H1 (cell line): ENCODE results near the gene CES4A. TPM values are rescaled to one million over a fixed set of nuclear protein-coding genes. Genes with fewer than 3 reads are reported as not detected.

Experiments
- CTCF ChIA-PET: fragments of 300-600 bp; sonication (Branson Sonifier 250); formaldehyde crosslinking; loops from one replicate; lab custom pipeline; 2021; ENCODE audit not compliant: partially characterized antibody; lab: Charles Lee
- POLR2A ChIA-PET: fragments of 300-600 bp; sonication (Branson Sonifier 250); formaldehyde crosslinking; loops from one replicate; lab custom pipeline; 2021; ENCODE audit warnings: inconsistent platforms; ENCODE audit not compliant: partially characterized antibody; lab: Charles Lee
- DNase-seq, 2 experiments: peaks; one replicate each; pipeline versions ENCODE4 v3.0.0 to v3.0.0-alpha.2; 2010 to 2022; ENCODE audit warnings: low spot score in 2 of 2, low read depth in 1 of 2, mixed read lengths in 1 of 2
- FAIRE-seq: peaks from 2 replicates; lab custom pipeline; 2011; peaks lifted over from hg19 to GRCh38; lab: Jason Lieb, UNC
- H2AFZ ChIP-seq: 2 replicates; pipeline ENCODE4 v1.8.1; 2012; ENCODE audit warnings: low read length, inconsistent platforms
- H2AK5ac ChIP-seq: 2 replicates; pipeline ENCODE4 v1.6.1; 2013; ENCODE audit warnings: low read depth, low read length
- H2BK120ac ChIP-seq: replicated peaks from 2 replicates; pipeline ENCODE3; 2013; ENCODE audit warnings: low read depth, low read length, inconsistent platforms
- H2BK12ac ChIP-seq: 2 replicates; pipeline ENCODE4 v1.6.1; 2013; ENCODE audit warnings: low read depth, low read length
- H2BK15ac ChIP-seq: 2 replicates; pipeline ENCODE4 v1.6.1; 2013; ENCODE audit warnings: low read length
- H2BK20ac ChIP-seq: 2 replicates; pipeline ENCODE4 v1.6.1; 2013; ENCODE audit warnings: low read length
- H2BK5ac ChIP-seq: 2 replicates; pipeline ENCODE4 v1.6.1; 2013; ENCODE audit warnings: low read depth, low read length
- H3K14ac ChIP-seq: 2 replicates; pipeline ENCODE4 v1.6.1; 2013; ENCODE audit warnings: inconsistent platforms; ENCODE audit not compliant: insufficient read length
- H3K18ac ChIP-seq: 2 replicates; pipeline ENCODE4 v1.6.1; 2013; ENCODE audit warnings: low read length; ENCODE audit errors: extremely low read depth
- H3K23ac ChIP-seq: 2 replicates; pipeline ENCODE4 v1.6.1; 2013; ENCODE audit warnings: inconsistent platforms; ENCODE audit not compliant: insufficient read length
- H3K23me2 ChIP-seq: 2 replicates; pipeline ENCODE4 v1.6.1; 2013; ENCODE audit warnings: low read depth, low read length
- H3K27ac ChIP-seq: 2 replicates; pipeline ENCODE4 v1.6.1; 2011; ENCODE audit warnings: low read depth, low read length, inconsistent platforms
- H3K27me3 ChIP-seq, 4 experiments: replicated peaks in 1 of 4; 1 replicate in 1 of 4; 2 replicates in 3 of 4; pipeline versions ENCODE4 v1.6.1 to v1.8.1; 2011 to 2013; ENCODE audit warnings: low read length in 3 of 4, mild to moderate bottlenecking in 3 of 4, inconsistent platforms in 2 of 4, mixed read lengths in 2 of 4, moderate library complexity in 1 of 4; ENCODE audit not compliant: control insufficient read depth in 3 of 4, insufficient read depth in 3 of 4; ENCODE audit errors: extremely low read depth in 1 of 4
- H3K36me3 ChIP-seq, 4 experiments: 2 replicates each; pipeline versions ENCODE4 v1.6.1 to v1.8.1; 2011 to 2013; ENCODE audit warnings: mild to moderate bottlenecking in 4 of 4, low read length in 3 of 4, moderate library complexity in 2 of 4, control low read depth in 1 of 4, inconsistent platforms in 1 of 4; ENCODE audit not compliant: insufficient read depth in 4 of 4, control insufficient read depth in 2 of 4
- H3K4ac ChIP-seq: replicated peaks from 2 replicates; pipeline ENCODE3; 2013; ENCODE audit warnings: low read length, low read depth, mixed read lengths, inconsistent platforms; ENCODE audit not compliant: insufficient read length
- H3K4me1 ChIP-seq, 4 experiments: replicated peaks in 1 of 4; 1 replicate in 1 of 4; 2 replicates in 3 of 4; pipeline versions ENCODE4 v1.6.1 to v1.8.1; 2011 to 2013; ENCODE audit warnings: low read length in 3 of 4, inconsistent platforms in 2 of 4, mixed read lengths in 1 of 4; ENCODE audit not compliant: insufficient read depth in 4 of 4, control insufficient read depth in 3 of 4
- H3K4me2 ChIP-seq, 2 experiments: 2 replicates each; pipeline versions ENCODE4 v1.6.1 to v1.8.1; 2011 to 2013; ENCODE audit warnings: low read depth in 2 of 2, low read length in 2 of 2, control low read depth in 1 of 2, inconsistent platforms in 1 of 2, mild to moderate bottlenecking in 1 of 2; ENCODE audit not compliant: insufficient read depth in 1 of 2
- H3K4me3 ChIP-seq, 4 experiments: fragments of 200-600, 300-600 bp in 1 of 4; sonication (generic), shearing (Covaris generic), sonication (Bioruptor Twin) in 1 of 4; 2 replicates each; pipeline versions ENCODE4 v1.5.1 to v1.8.1; 2011 to 2016; ENCODE audit warnings: low read length in 4 of 4, low read depth in 3 of 4, control low read depth in 2 of 4, inconsistent platforms in 2 of 4, mild to moderate bottlenecking in 2 of 4, mixed read lengths in 1 of 4, moderate library complexity in 1 of 4; ENCODE audit not compliant: insufficient read depth in 2 of 4; ENCODE audit errors: extremely low read depth in 1 of 4
- H3K56ac ChIP-seq: replicated peaks from 2 replicates; pipeline ENCODE3; 2013; ENCODE audit warnings: low read depth, mild to moderate bottlenecking, mixed read lengths, low read length, inconsistent platforms; ENCODE audit not compliant: insufficient read length
- H3K79me1 ChIP-seq: 2 replicates; pipeline ENCODE4 v1.6.1; 2013; ENCODE audit warnings: low read depth, low read length, control low read depth
- H3K79me2 ChIP-seq, 2 experiments: 2 replicates each; pipeline versions ENCODE4 v1.6.1 to v1.8.1; 2012 to 2013; ENCODE audit warnings: low read length in 2 of 2, mild to moderate bottlenecking in 2 of 2, inconsistent platforms in 1 of 2; ENCODE audit not compliant: insufficient read depth in 2 of 2, control insufficient read depth in 1 of 2
- H3K9ac ChIP-seq, 4 experiments: replicated peaks in 1 of 4; 1 replicate in 1 of 4; 2 replicates in 3 of 4; pipeline versions ENCODE4 v1.6.1 to v1.8.1; 2011 to 2013; ENCODE audit warnings: low read depth in 3 of 4, low read length in 3 of 4, control low read depth in 2 of 4, mild to moderate bottlenecking in 2 of 4, moderate library complexity in 2 of 4, inconsistent platforms in 1 of 4; ENCODE audit errors: extremely low read depth in 1 of 4
- H3K9me3 ChIP-seq, 2 experiments: 2 replicates each; pipeline versions ENCODE4 v1.6.1 to v1.8.1; 2012 to 2013; ENCODE audit warnings: mild to moderate bottlenecking in 2 of 2, moderate library complexity in 2 of 2, control low read depth in 1 of 2, inconsistent platforms in 1 of 2, low read depth in 1 of 2, low read length in 1 of 2, mixed read lengths in 1 of 2; ENCODE audit not compliant: insufficient read depth in 2 of 2
- H4K20me1 ChIP-seq, 2 experiments: replicated peaks in 1 of 2; 2 replicates each; pipeline versions ENCODE3 to v1.8.1; 2011 to 2013; ENCODE audit warnings: inconsistent platforms in 2 of 2, low read length in 2 of 2, mild to moderate bottlenecking in 1 of 2; ENCODE audit not compliant: insufficient read depth in 2 of 2, control insufficient read depth in 1 of 2
- H4K5ac ChIP-seq: 2 replicates; pipeline ENCODE4 v1.6.1; 2013; ENCODE audit warnings: low read length, low read depth, mixed read lengths, inconsistent platforms; ENCODE audit not compliant: insufficient read length
- H4K8ac ChIP-seq: 2 replicates; pipeline ENCODE4 v1.8.0; 2013; ENCODE audit warnings: mild to moderate bottlenecking, moderate library complexity, low read length, inconsistent platforms; ENCODE audit not compliant: insufficient read depth; ENCODE audit errors: extremely low read depth
- H4K91ac ChIP-seq: replicated peaks from 2 replicates; pipeline ENCODE3; 2013; ENCODE audit warnings: low read length, mixed read lengths, inconsistent platforms; ENCODE audit not compliant: insufficient read length
- ASH2L ChIP-seq: fragments of 200-600, 300-600 bp; sonication (generic); IDR thresholded peaks from one replicate; pipeline ENCODE4 v1.7.1; 2017; ENCODE audit warnings: low read length
- BRCA1 ChIP-seq: IDR thresholded peaks from 2 replicates; pipeline ENCODE4 v1.6.1; 2012; ENCODE audit warnings: low read depth, low read length, improper control_type of control experiment
- GTF2F1 ChIP-seq: IDR thresholded peaks from 2 replicates; pipeline ENCODE4 v1.6.1; 2012; ENCODE audit warnings: low read depth, low read length, improper control_type of control experiment, borderline replicate concordance
- NANOG ChIP-seq: IDR thresholded peaks from 2 replicates; pipeline ENCODE4 v1.6.1; 2011; ENCODE audit warnings: low read length, low read depth, mild to moderate bottlenecking, inconsistent platforms; ENCODE audit not compliant: insufficient read depth, poor library complexity, severe bottlenecking
- POLR2AphosphoS5 ChIP-seq: IDR thresholded peaks from 2 replicates; pipeline ENCODE4 v1.6.1; 2011; ENCODE audit warnings: low read depth, low read length
- POU5F1 ChIP-seq: IDR thresholded peaks from 2 replicates; pipeline ENCODE4 v1.6.1; 2011; ENCODE audit warnings: low read depth, mild to moderate bottlenecking, low read length, moderate library complexity
- RAD21 ChIP-seq, 2 experiments: IDR thresholded peaks in 1 of 2; conservative IDR thresholded peaks in 1 of 2; 2 replicates each; pipeline ENCODE4 v1.6.1; 2011; ENCODE audit warnings: low read depth in 2 of 2, low read length in 2 of 2, improper control_type of control experiment in 1 of 2, inconsistent platforms in 1 of 2, mild to moderate bottlenecking in 1 of 2, moderate library complexity in 1 of 2
- RXRA ChIP-seq: IDR thresholded peaks from 2 replicates; pipeline ENCODE4 v1.6.1; 2011; ENCODE audit warnings: low read depth, mild to moderate bottlenecking, low read length, moderate library complexity; ENCODE audit not compliant: insufficient read depth
- TBP ChIP-seq: IDR thresholded peaks from 2 replicates; pipeline ENCODE4 v1.6.1; 2011; ENCODE audit warnings: low read depth, low read length, improper control_type of control experiment
- YY1 ChIP-seq: IDR thresholded peaks from 2 replicates; pipeline ENCODE4 v1.6.1; 2011; ENCODE audit warnings: low read depth, mild to moderate bottlenecking, low read length
- polyA plus RNA-seq, 7 experiments: library from polyadenylated mRNA; depleted of rRNA in 3 of 7; stranded (reverse) in 5 of 7; unstranded in 2 of 7; fragments of >200 nt in 5 of 7; fragments of 200-250 nt in 2 of 7; gene quantifications; 1 replicate in 5 of 7; 2 replicates in 1 of 7; 4 replicates in 1 of 7; pipeline versions ENCODE4 v1.2.1 to v1.2.3, GENCODE V29; 2011 to 2013; ENCODE audit warnings: missing spikeins in 2 of 7, mixed read lengths in 2 of 7
- total RNA-seq: library from RNA; stranded (reverse); fragmentation: NEBNext Ultra II Directional; extraction: Animal tissue kit (Norgen Biotek cat#: 25700); gene quantifications from 2 replicates; pipeline ENCODE4 v1.2.1, GENCODE V29; 2021
- TF ChIP-seq, protein P1 (sequence below): IDR thresholded peaks from 2 replicates; pipeline ENCODE4 v1.6.1; 2011; ENCODE audit warnings: low read depth, mild to moderate bottlenecking, low read length; ENCODE audit not compliant: insufficient read depth

CES4A gene
- total and polyA plus RNA-seq, 2 of the 8 experiments (the other 6 are each of a cell fraction or from before 2014, with no cell fraction given), result 0.93 to 1.5 TPM

DNA sequence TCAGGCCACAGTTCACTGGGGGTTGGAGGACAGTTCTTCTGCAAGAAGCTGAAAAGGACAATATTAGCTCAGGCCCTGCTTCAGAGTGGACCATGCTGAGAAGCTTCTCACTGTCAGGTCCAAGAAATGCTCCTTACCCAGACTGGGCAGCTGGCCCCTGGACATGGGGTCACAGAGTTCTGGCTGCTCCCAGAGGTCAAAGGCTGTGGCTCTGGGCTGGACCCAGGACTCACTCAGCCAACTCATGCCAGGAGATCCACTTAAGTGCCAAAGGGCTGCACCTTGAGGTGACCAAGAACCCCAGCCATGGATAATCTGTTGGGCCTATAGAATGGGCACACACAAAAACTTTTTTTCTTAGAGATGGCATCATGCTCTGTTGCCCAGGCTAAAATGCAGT is 49.0 kb upstream of the CES4A start:
- Histone ChIP-seq H4K8ac (no peak overlapping the region), H3K56ac (no peak overlapping the region), H3K4me2 (no peak overlapping the region), H3K79me1 (peaks cover 2% of the 10 kb centered on the region; the same call in 1 of the 2 replicates), H2BK20ac (no peak overlapping the region), H4K91ac (no peak overlapping the region), H3K23me2 (peaks cover 9% of the 10 kb centered on the region; the same call in 1 of the 2 replicates), H3K18ac (no peak overlapping the region), H3K27ac (no peak overlapping the region), H4K5ac (no peak overlapping the region), H3K9ac (no peak overlapping the region), H2BK5ac (no peak overlapping the region), H3K9me3 (no peaks in the 10 kb centered on the region), H2AFZ (no peak overlapping the region), H3K79me2 (no peaks in the 10 kb centered on the region), H3K27me3 (peaks cover 0 to 9% (median 6%) of the 10 kb centered on the region in 4 experiments; a peak in 4 of 7 replicates), H3K36me3 (peaks cover 5 to 18% (median 15%) of the 10 kb centered on the region in 4 experiments; a peak in 7 of 8 replicates), H3K23ac (no peak overlapping the region), H3K4ac (no peak overlapping the region), H3K4me1 (peaks cover 0 to 5% (median 4%) of the 10 kb centered on the region in 4 experiments; a peak in 4 of 7 replicates), H2BK15ac (no peak overlapping the region), H3K14ac (no peak overlapping the region), H3K4me3 (no peak overlapping the region), H2BK120ac (no peak overlapping the region), H4K20me1 (peaks cover 0 to 9% of the 10 kb centered on the region in 2 experiments), H2AK5ac (no peak overlapping the region), H2BK12ac (no peak overlapping the region)
- DNase-seq, result no peak
- CTCF ChIA-PET, result interaction anchor here (0.5 to 1.4 kb wide), 3 partner anchors 11 to 1900 kb away, joined by 3 read pairs; no protein-coding TSS in a partner anchor
- no peak for TF ChIP-seq NANOG
- no peak for TF ChIP-seq TBP
- TF ChIP-seq ASH2L, result no peak
- TF ChIP-seq BRCA1, result no peak
- TF ChIP-seq, protein P1, sequence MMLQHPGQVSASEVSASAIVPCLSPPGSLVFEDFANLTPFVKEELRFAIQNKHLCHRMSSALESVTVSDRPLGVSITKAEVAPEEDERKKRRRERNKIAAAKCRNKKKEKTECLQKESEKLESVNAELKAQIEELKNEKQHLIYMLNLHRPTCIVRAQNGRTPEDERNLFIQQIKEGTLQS, result no peak
- TF ChIP-seq POLR2AphosphoS5, result no peak
- TF ChIP-seq RXRA, result no peak
- TF ChIP-seq YY1, result no peak
- no peak for TF ChIP-seq GTF2F1
- TF ChIP-seq POU5F1, result no peak
- no peak for TF ChIP-seq RAD21 (IDR thresholded peaks at IDR 0.05 in 1 of 2, conservative IDR thresholded peaks at IDR 0.05 in 1 of 2; ENCODE audit: low read depth in 2 of 2, low read length in 2 of 2)
- POLR2A ChIA-PET, result no interaction called here
- FAIRE-seq, result no peak
